GM18505 (cell line): Measurements from ENCODE around the gene PLA2G4E.
A peak's percentile ranks its signal among the peaks of the same experiment; 100 is the strongest.

Experiments
- ATAC-seq: cut with Tn5 transposase; IDR thresholded peaks from one replicate; pipeline ENCODE4 v1.9.1; 2021; ENCODE audit not compliant: unreplicated experiment
- POLR2A ChIP-seq: IDR thresholded peaks from 4 replicates; pipeline ENCODE4 v1.6.1; 2011; ENCODE audit warnings: borderline replicate concordance; ENCODE audit not compliant: insufficient read depth, insufficient read length; ENCODE audit errors: extremely low read depth

The PLA2G4E gene

DNA sequence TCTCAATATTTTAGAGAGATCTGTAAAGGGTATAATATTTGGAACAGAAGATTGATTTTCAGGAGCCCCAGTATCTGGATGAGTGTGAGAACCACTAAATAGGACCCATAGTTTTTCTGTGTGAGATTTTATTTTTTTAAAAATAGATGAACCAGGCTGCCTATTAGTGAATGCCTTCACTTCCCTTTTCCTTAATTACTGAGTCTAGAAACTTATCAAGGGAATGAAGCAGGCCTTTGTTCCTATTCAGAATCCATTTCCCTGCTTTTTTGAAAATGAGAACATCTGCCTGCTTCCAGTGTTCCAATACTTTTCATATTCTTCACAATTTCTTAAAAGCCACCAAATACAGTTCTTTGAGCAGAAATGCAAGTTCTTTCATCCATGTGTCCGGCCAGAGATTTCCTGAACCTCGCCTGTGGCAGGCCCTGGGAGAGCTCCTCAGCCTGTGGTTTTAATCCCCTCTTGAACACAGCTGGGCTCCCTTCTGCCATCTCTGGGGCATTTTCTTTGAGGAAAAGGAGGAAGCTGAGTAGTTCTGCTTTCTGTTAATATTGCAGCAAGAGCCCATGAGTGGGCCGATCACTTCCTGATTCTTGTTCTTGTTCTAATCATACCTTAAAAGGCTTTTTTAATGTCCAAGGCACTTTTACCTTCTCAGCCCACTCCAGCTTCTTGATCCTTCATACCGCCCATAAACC lies 53.2 kb downstream of the PLA2G4E start:
- TF ChIP-seq POLR2A = no peak
- no peak for ATAC-seq

DNA sequence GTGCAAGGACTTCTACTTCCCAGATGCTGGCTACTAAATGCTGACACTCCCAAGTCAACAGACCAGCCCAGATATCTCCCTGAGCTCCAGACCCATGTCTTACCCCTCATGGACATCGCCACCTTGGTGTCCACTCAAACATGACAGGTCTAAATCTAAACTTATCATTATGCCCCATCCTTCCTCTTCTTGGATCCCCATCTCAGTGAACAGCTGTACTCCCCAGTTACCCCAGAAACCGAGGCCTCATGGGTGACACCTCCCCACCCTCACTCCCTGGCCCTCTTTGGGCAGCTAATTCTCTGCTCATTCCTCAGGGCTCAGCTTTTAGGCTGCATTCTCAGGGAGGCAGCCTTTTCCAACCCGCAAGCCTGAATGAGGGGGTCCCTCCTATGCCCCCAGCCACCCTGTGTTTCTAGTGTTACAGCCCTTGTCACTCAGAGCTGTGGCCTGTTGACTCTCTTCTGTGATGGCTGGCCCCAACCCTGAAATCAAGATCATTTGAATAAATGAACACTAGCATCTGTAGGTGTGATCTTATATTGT lies 53.8 kb downstream of the PLA2G4E start:
- TF ChIP-seq POLR2A = no peak
- ATAC-seq = no peak

DNA sequence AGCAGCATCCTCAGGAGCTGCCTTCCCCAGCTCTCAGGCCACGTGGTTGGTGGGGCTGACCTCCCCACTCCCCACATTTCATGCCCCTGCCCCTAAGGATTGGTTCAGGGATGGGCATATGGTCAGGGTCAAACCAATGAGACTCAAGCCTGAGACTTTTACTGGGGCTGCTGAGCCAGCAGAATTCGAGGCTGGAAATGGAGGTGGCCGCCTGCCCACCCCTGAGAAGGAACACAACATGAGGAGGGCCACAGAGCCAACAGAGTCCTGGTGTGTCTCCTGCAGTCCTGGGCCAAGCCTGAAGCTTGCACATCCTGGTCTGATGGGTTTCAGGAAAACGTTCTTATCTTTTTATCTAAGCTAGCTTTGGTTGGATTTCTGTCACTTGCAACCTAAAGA lies 54.4 kb downstream of the PLA2G4E start:
- no peak for ATAC-seq

DNA sequence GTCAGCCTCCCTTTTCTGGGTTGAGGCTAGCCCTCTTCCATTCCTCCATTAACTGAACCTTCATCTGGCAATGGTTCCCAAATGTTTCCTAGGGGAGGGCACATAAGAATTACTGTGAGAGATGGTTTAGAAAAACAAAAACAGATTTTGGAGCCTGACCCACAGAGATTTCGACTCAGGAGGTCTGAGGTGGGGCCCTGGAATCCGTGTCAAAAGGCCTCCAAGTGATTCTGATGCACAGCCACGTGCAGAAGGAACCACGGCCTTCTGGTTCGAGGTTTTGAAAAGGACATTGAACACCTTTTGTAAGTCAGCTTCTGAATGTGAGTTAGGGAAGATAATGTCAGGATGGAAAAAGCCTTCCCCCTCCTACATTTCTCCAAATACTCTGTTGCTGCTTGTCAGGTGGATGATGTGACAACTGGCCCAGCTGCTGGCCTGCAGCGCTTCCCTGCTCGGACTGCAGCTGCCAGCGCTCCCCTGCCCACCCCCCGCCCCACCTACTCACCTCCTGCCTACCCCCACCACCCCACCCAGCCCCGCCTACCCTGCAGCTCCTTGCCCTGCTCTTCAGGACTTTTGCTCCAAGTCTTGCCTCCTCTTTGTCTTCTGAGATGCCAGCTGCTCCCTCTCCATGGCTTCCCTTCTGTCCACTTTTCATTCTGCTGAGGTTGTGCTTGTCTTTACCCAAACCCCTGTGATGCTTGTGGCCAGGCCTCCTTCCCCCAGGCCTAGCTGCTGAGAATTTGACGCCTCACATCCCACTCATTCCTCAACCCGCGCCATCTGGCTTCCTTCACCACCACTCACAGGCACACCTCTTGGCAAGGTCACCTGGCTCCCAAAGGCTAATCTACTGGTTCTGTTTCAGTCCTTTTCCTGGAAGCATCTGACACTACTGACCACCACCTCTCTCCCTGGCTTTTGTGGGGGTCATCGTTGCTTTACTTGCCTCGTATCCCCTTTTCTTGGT lies 55.1 kb downstream of the PLA2G4E start:
- TF ChIP-seq POLR2A = no peak
- ATAC-seq = no peak

More for the DNA sequence above, 54.4 kb downstream of the PLA2G4E start:
- TF ChIP-seq POLR2A = no peak

DNA sequence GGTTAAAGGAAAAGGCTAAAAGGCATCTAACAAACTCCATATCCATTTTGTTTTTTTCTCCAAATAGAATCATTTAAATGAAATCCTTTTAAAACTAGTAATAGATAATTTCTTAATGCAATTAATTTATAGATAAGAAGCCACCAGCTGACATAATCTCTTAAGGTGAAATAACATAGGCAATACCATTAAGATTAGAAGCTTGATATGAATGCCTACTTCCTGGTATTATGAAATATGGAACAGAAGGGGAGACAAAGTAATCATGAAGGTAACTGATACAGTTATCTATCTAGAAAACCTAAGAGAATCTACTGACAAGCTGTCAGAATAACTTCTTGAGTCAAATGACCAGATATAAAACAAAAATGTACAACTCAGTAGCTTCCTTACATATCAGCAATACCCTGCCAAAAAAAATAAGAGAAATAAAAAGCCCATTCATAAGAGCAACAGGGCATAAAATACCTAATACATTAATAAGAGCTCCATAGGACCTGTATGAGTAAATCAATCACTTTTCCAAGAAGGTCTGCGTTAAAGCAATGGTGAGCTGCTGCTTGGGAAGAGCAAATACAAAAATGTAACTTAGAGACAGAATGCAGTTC lies 59.1 kb downstream of the PLA2G4E start:
- TF ChIP-seq POLR2A = no peak
- ATAC-seq = no peak

DNA sequence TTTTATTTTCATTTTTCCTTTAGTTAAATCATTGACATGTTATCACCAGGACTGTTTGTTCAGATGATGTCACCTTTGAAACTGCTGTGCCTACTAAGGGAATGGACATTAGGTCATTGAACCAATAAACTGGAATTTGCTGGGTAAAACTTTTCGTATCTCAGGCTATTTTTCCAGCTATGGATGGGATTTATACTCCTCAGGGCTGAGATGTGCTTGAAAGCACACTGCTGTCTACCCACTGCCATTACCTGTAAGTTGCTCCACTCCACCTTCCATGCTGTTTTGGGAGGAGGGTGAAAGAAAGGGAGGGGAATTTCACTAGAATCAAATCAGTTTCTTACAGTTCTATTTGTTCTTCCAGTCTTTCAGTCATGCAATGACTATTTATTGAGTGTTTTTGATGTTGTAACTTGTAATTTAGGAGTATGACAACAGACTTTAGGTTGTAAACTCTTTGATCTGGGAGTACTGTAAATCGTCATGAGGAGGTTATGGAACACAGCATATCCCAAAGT lies 59.8 kb downstream of the PLA2G4E start:
- no peak for ATAC-seq
- no peak for TF ChIP-seq POLR2A

DNA sequence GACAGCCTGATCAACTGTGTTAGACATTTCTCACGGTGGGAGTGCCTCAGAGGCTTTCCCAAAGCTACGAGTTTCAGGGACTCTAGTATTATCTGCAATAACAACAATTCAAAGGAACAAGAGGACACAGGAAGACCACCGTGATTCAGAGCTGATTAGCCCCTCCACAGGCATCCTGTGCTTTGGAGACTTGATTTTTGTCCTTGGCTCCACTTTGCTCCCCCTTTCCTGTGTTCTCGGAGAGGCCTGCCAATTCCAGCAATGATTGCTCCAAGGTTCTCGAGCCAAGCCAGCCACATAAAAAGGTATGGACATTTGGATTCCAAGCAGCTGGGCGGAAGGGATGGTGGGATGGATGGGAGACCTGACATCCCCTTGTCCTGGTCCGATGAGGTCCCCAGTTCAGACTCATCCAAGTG lies 62.8 kb downstream of the PLA2G4E start:
- ATAC-seq = no peak
- TF ChIP-seq POLR2A = no peak

DNA sequence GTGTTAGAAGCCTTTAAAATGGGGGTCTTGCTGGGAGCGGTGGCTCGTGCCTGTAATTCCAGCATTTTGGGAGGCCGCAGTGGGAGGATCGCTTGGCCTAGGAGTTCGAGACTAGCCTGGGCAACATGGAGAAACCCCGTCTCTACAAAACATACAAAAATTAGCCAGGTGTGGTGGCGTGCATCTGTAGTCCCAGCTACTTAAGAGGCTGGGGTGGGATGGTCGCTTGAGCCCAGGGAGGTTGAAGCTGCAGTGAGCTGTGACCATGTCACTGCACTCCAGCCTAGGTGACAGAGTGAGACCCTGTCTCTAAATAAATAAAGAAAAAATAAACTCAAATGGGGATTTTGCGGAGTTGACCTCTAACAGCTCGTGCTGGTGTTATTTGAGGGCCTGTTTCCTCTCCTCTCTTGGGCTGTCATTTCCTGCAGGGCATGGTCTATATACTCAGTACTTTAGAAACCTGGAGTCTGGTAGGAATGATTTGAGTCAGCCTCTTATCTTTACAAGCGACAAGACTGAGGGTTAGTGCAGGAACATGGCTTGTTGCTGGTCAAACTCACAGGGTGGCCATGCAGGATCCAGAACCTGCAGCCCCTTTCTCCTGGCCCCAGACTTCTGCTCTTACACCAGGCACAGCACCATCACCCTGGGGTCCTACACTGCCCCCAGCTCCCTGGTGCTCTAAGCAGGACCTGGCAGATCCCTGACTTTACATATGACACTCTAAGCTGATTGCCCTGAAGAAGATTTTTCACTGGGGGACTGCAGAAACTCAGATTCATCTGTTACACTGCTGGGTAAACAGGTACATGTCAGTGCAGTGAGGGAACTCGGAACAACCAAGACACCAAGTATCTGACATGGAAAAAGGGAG lies 63.6 kb downstream of the PLA2G4E start:
- no peak for TF ChIP-seq POLR2A
- peak; percentile 73 for ATAC-seq

DNA sequence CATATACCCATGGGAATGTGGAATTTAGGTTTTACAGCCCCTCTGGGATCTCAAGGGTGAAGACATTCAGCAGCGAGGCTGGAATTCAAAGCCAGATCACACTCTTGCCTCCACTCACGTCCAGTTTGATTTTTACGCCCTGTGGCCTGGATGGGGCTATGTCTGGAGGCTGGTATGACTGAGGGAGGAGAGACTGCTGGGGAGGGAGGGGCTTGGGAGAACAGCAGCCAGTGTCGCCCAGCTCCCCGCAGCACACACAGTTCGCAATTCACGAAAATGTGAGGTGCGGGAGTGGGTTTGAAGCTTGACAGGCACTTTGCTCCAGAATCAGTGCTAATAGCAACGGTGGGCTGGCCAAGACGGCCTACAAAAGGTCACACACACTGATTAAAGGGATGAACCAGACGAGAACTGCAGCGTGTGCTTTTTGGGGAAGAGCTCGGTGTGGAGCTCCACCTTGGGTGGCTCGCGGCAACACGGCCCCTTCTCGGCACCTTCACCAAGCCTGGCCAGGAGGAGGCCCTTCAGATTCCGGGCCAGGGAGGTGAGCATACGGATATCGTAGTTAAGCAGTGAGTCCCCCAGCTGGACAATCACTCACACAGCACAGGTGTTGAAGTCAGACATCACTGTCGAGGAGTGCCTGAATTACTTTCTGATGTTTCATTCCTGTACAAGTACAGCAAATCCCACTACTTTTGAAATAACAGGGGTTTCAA lies 64.9 kb downstream of the PLA2G4E start:
- no peak for ATAC-seq
- peak; percentile 16 for TF ChIP-seq POLR2A

DNA sequence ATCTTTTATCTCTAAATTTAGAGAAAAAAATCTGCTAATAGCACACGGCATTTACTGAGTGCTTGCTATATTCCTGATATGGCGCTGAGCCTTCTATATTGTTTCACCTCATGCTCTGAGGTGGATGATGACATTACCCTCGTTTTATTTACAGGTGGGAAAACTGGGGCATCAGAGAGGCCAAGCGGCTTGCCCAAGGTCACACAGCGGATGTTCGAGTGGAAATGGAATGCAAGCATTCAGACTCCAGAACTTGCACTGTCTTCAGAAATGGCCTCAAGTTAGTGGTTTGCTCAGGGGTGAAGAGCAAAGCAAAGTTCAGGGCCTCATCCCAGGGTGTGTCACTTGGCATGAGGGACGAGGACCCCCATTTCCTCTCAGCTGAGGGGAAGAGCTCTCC lies 65.7 kb downstream of the PLA2G4E start:
- TF ChIP-seq POLR2A = no peak
- no peak for ATAC-seq

DNA sequence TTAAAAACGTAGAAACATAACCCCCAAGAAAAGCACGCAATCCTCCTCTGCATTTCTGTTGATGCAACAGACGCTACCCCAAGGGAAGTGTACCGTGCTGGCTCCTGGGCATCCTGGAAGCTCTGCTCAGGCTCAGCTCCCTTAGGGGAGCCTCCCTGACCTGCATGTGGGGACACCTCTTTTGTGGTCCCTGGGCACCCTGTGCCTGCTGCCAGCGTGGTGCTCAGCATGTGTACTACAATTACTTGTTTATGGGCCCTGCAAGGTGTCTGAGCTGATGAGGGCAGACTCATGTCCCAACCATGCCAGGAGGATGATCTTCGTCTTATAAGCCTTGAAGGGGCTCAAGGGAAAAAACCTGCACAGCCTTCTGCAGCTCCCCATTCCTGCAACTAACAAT lies 66.8 kb downstream of the PLA2G4E start:
- no peak for ATAC-seq
- no peak for TF ChIP-seq POLR2A
